Measurements from ENCODE around the gene XAGE1B.
"Not testable (repeated sequence)": the region's sequence is repeated elsewhere in the genome, so short reads cannot be mapped to it uniquely, and the experiment has no call there.

XAGE1B gene, protein sequence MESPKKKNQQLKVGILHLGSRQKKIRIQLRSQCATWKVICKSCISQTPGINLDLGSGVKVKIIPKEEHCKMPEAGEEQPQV

DNA sequence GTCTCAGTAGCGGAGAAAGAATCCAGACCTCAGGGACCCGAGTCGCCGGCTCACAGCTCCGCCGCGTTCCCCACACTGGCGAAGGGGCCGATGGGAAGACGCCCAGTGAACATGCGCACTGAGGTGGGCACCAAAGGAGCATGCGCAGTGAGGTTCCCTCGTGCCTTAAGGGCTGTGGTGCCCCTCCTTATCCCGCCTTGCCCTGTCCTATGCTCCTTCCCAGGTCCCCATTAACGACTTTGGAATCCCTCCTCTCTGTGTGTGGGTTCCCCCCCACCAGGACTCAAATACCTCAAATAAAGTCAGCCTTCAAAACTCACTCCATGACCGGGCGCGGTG lies at the start of gene XAGE1B:
XAGE1B (minus strand) TSS at position 77 of the 339 bp plus-strand sequence. CDS start 1,536 bp downstream, outside the sequence.
- H3K4me1 Mint-ChIP-seq (ENCODE audit: low read depth); H3K27me3 Mint-ChIP-seq; intact Hi-C loops (cut with micrococcal nuclease); H3K9me3 Mint-ChIP-seq; H3K4me3 Mint-ChIP-seq; H3K27ac Mint-ChIP-seq; H3K36me3 Mint-ChIP-seq (ENCODE audit: low read depth): not testable (repeated sequence)

DNA sequence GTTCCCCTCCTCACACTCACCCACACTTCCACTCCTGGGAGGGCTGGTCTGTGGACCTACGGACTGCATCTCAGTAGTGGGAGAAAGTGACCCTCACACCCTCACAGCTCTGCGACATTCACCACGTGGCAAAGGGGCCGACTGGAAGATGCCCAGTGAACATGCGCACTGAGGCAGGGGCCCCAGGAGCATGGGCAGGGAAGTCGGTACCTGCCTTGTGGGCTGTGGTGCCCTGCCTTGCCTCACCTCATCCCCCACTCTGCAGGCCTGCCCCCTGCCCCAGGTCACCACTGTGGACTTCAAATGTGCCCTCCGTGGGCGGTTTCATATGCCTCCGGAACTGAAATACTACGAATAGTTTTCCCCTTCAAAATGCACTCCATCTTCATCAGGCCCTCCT lies 46.2 kb upstream of the XAGE1B start:
- H3K4me1 Mint-ChIP-seq (ENCODE audit: low read depth), result no peaks in the 10 kb centered on the region
- intact Hi-C loops (cut with micrococcal nuclease), result no loop called here
- no peak overlapping the region for H3K27ac Mint-ChIP-seq
- H3K4me3 Mint-ChIP-seq, result no peak overlapping the region
- H3K9me3 Mint-ChIP-seq, result no peaks in the 10 kb centered on the region
- H3K27me3 Mint-ChIP-seq, result no peaks in the 10 kb centered on the region
- no peaks in the 10 kb centered on the region for H3K36me3 Mint-ChIP-seq (ENCODE audit: low read depth)

DNA sequence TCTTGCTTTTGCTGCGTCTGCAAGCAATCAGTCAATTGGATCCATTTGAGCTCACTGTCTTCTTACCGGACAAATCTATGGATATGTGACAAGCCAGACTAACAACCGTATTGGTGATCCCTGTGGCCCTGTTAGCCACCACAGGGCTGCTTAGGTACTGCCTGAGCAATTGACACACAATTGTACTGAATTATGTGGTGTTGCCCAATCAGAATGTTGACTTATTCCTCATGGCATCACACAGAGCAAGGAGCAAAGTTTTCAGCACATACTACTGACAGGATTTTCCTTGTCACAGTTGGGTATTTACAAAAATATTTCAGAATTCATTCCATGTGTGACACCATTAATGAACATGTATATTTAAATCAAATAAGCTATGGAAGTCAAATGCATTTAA lies 41.3 kb upstream of the XAGE1B start:
- Mint-ChIP-seq H3K4me1 (ENCODE audit: low read depth) (no peaks in the 10 kb centered on the region), H3K4me3 (no peak overlapping the region), H3K36me3 (ENCODE audit: low read depth) (no peaks in the 10 kb centered on the region), H3K27me3 (no peaks in the 10 kb centered on the region), H3K9me3 (no peaks in the 10 kb centered on the region), H3K27ac (no peak overlapping the region)
- intact Hi-C loops (cut with micrococcal nuclease), result no loop called here

DNA sequence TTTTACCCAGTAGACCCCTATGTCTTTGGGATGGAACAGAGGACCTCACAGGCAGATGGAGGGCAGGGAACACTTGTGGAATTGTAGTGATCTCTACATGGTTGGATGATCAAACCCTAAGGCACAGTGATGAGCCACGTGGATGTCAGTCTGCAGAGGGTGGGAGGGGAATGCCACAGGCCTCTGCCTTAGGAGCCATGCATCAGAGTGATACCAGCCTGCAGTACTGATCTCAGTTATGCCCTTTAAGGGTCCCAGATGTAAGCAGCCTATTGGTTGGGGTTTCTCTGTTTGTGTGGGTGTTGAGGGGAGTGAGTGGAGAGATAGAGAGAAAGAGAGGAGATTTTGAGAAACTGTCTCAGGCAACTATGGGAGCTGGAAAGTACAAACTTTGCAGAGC lies 39.9 kb upstream of the XAGE1B start:
- intact Hi-C loops (cut with micrococcal nuclease), result no loop called here

DNA sequence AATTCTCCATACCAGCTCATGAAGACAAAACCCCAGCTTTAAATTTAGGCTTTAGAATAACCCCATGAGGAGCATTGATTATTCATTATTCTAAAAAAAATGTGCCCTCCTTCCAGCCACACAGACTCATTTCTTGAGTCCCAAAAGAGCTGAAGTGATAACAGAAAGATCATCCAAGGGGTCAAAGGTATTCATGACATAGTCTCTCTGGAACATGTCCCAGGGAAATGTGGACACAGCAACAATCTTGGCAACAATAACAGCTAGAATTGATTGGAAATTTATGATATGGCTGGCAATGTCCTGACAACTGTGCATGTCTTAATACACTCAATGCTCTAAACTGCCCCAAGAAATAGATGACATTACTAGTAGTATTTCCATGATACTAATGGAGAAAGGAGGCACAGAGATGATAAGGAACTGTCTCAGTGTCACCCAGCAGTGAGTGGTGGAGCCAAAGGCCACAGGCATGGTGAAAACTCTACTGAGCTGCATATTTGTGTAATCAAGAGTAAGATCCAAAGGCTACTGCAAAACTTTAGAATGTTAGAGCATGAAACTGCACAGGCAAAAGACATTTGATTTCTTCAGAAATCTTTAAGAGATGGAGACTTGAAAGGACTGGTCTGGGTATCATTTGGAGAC lies 37.3 kb upstream of the XAGE1B start:
- no peaks in the 10 kb centered on the region for H3K9me3 Mint-ChIP-seq
- intact Hi-C loops (cut with micrococcal nuclease), result no loop called here
- no peaks in the 10 kb centered on the region for H3K4me1 Mint-ChIP-seq (ENCODE audit: low read depth)
- no peak overlapping the region for H3K4me3 Mint-ChIP-seq
- H3K27ac Mint-ChIP-seq, result no peak overlapping the region
- no peaks in the 10 kb centered on the region for H3K27me3 Mint-ChIP-seq
- H3K36me3 Mint-ChIP-seq (ENCODE audit: low read depth), result no peaks in the 10 kb centered on the region

More for the DNA sequence above, 39.9 kb upstream of the XAGE1B start:
- H3K9me3 Mint-ChIP-seq, result no peaks in the 10 kb centered on the region
- no peak overlapping the region for H3K27ac Mint-ChIP-seq
- no peaks in the 10 kb centered on the region for H3K4me1 Mint-ChIP-seq (ENCODE audit: low read depth)
- no peaks in the 10 kb centered on the region for H3K27me3 Mint-ChIP-seq
- H3K36me3 Mint-ChIP-seq (ENCODE audit: low read depth), result no peaks in the 10 kb centered on the region
- no peak overlapping the region for H3K4me3 Mint-ChIP-seq

DNA sequence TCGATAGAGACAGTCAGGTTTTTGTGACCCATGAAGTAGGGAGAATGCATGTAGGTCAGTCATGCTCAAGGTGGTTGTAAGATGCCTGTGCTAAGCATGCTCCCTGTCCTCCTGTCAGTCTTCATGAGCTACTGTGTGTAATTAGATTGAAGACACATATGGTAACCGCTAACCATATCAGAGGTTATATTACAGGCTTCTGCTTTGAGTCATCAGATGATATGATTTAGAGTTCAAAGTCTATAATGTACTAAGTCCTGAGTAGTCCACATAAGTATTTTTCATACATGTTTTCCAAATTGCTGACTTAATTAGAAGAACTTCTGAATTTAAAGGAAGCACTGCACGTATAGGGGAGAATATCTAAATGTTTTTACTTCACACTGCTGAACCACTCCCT lies 31.9 kb upstream of the XAGE1B start:
- H3K4me1 Mint-ChIP-seq (ENCODE audit: low read depth); intact Hi-C loops (cut with micrococcal nuclease); H3K9me3 Mint-ChIP-seq; H3K27me3 Mint-ChIP-seq; H3K36me3 Mint-ChIP-seq (ENCODE audit: low read depth); H3K4me3 Mint-ChIP-seq; H3K27ac Mint-ChIP-seq: not testable (repeated sequence)

DNA sequence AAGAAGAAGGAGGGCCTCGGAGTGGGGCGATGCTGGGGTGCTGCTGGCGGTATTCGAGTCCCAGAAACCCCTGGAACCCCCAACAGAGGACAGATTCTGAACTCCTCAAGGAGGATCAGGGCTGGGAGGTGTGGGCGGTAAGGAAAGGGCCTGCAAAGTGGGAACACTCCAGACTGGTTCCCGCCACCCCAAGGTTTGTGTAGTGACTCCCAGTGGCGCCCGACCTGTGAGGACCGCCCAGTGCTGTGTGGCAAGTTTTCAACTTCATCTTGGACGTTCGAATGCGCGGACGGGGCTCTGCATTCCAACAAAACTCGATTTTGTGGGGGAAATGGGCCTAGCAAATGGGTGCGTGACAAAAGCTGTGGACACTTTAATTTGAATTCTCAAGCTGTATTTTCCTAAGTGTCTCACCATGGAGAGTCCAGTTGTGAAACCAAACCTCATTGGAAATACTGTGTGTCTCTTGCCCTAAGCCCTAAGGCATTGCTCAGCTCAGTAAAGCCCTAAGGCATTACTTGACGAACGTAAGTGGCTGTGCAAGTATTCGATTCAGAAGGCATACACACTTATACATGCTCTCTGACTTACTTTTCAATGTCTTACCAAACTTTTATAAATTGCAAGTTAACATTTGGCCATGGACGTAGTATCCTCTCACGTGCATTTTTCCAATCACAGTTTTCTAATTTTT lies 27.4 kb upstream of the XAGE1B start:
- intact Hi-C loops (cut with micrococcal nuclease), result no loop called here
- no peak overlapping the region for H3K4me3 Mint-ChIP-seq
- no peak overlapping the region for H3K27ac Mint-ChIP-seq
- H3K36me3 Mint-ChIP-seq (ENCODE audit: low read depth), result no peaks in the 10 kb centered on the region
- H3K4me1 Mint-ChIP-seq (ENCODE audit: low read depth), result no peaks in the 10 kb centered on the region
- H3K9me3 Mint-ChIP-seq, result no peaks in the 10 kb centered on the region
- peaks cover 2% of the 10 kb centered on the region for H3K27me3 Mint-ChIP-seq

DNA sequence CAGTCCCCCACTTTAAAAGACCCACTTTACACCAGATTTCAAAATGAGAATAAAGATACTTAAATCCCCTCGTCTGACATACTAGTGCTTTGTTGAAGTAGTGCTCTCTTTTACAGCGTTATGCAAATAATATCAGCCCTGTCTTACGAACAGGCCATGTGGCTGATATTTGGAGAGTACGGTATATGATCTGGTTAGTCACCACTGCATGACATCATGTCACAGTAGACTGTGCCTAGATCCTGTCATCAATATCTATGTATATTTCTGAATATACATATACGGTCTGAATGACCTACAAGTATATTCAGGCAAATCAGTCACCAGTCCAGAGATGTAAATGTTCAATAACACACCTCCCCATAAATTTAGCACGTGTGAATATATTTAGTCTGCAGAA lies 25.4 kb upstream of the XAGE1B start:
- H3K4me1 Mint-ChIP-seq (ENCODE audit: low read depth), result no peaks in the 10 kb centered on the region
- H3K27ac Mint-ChIP-seq, result no peak overlapping the region
- no peak overlapping the region for H3K4me3 Mint-ChIP-seq
- no peaks in the 10 kb centered on the region for H3K36me3 Mint-ChIP-seq (ENCODE audit: low read depth)
- peaks cover 2% of the 10 kb centered on the region for H3K27me3 Mint-ChIP-seq
- intact Hi-C loops (cut with micrococcal nuclease), result no loop called here
- no peaks in the 10 kb centered on the region for H3K9me3 Mint-ChIP-seq

DNA sequence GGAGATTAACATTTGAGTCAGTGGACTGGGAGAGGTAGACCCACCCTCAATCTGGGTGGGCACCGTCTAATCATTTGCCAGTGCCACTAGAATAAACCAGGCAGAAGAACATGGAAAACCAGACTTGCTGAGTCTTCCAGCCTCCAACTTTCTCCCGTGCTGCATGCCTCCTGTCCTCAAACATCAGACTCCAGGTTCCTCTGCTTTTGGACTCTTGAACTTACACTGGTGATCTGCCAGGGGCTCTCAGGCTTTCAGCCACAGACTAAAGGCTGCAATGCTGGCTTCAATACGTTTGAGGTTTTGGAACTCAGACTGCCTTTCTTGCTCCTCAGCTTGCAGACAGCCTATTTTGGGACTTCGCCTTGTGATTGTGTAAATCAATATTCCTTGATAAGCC lies 24.2 kb upstream of the XAGE1B start:
- H3K36me3 Mint-ChIP-seq (ENCODE audit: low read depth); H3K4me1 Mint-ChIP-seq (ENCODE audit: low read depth); H3K4me3 Mint-ChIP-seq; H3K9me3 Mint-ChIP-seq; H3K27ac Mint-ChIP-seq; H3K27me3 Mint-ChIP-seq; intact Hi-C loops (cut with micrococcal nuclease): not testable (repeated sequence)

DNA sequence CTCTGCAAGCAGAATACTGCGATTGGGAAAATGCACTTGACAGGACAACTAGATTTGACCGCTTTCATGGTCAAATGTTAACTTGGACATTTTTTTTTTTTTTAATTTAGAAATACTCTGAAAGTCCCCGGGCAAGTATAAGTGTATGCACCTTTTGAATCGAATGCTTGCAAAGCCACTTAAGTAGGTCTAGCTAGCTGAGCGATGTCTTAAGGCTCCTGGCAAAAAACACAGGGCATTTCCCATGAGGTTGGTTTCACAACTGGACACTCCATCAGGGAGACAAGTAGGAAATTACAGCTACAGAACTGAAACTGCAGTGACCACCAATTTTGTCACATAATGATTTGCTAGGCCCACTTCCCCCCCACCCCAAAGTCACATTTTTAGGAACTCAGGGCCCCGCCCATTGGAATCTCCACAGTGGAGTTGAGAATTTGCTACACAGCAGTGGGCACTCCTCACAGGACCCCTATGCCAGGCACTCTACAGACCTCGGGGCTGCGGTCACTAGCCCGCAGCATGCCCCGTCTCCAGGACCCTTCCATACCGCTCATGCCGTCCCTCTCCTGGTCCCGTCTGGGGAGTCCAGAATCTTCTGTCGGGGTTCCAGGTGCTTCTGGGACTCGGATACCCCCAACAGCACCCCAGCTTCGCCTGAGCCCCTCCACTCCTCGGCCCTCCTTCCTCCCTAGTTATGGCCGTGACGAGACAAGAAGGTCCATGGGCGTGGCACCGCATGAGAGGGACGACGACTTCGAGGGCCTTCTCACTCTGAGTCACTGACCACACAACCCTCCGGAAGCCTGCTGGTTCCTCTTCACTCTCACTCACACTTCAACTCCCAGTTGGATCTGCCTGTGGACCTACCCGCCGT lies 515 bp downstream of the XAGE1B start:
- H3K9me3 Mint-ChIP-seq; H3K27ac Mint-ChIP-seq; H3K36me3 Mint-ChIP-seq (ENCODE audit: low read depth): not testable (repeated sequence)

DNA sequence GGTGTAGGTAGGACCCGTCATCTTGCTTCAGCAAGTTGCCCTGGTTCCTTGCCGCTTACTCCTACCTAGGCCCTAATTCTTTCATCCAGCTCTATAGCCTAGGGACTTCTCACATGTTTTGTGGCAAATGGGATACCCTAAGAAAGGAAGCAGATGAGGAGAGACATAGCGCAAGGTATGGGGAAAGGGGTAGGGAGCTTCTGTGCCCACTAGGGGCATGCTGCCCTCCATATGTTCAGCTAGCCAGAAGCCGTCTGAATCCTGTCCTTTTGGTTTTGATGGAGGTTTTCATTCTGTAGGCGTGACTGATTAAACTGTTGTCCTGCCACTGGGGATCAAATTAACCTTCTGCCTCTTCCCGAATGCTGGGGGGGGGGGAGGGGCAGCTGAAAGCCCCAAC lies 5.7 kb downstream of the XAGE1B start:
- H3K36me3 Mint-ChIP-seq (ENCODE audit: low read depth); H3K4me3 Mint-ChIP-seq; H3K9me3 Mint-ChIP-seq; intact Hi-C loops (cut with micrococcal nuclease); H3K27ac Mint-ChIP-seq; H3K4me1 Mint-ChIP-seq (ENCODE audit: low read depth); H3K27me3 Mint-ChIP-seq: not testable (repeated sequence)

More for the DNA sequence above, 515 bp downstream of the XAGE1B start:
- intact Hi-C loops (cut with micrococcal nuclease); H3K4me1 Mint-ChIP-seq (ENCODE audit: low read depth); H3K27me3 Mint-ChIP-seq; H3K4me3 Mint-ChIP-seq: not testable (repeated sequence)

DNA sequence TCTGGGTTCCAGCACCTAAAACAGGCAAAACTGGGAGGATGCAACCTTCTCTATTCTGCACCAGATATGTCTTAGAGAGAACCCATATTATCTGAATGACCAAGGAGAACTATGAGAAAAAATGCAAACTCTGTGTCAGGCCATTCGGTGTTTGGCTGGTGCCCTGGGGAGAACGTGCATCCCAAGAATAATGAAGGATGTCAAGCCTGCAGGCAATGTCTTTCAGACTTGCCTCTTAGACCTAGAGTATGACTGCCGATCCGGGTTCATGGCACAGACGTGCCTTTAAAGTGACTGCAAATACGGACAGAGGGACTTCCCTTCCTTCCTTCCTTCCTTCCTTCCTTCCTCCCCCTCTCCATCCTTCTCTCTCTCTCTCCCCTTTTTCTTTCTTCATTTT lies 6.9 kb downstream of the XAGE1B start:
- no peaks in the 10 kb centered on the region for H3K36me3 Mint-ChIP-seq (ENCODE audit: low read depth)

DNA sequence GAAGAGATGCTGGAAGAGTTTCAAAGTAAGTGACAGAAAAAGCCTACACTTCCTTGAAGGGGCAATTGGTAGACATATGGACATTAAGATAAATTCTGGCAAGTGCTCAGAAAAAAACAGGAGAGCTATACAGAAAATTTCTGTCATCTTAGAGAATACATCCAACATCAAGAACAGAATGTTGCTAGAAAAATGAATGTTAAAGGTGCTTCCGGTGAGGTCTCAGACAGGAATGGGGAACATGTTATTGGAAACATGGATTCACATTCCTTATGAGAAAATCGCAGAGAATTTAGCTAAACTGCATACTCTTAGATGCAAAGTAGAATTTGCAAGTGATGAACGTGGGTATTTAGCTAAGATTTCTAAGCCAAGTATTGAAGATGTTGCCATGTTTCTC lies 9.5 kb downstream of the XAGE1B start:
- intact Hi-C loops (cut with micrococcal nuclease), result no loop called here
- Mint-ChIP-seq H3K27ac (no peak overlapping the region), H3K36me3 (ENCODE audit: low read depth) (no peaks in the 10 kb centered on the region), H3K4me1 (ENCODE audit: low read depth) (no peaks in the 10 kb centered on the region), H3K9me3 (no peaks in the 10 kb centered on the region), H3K4me3 (no peak overlapping the region), H3K27me3 (no peaks in the 10 kb centered on the region)

More for the DNA sequence above, 6.9 kb downstream of the XAGE1B start:
- Mint-ChIP-seq H3K4me3 (no peak overlapping the region), H3K4me1 (ENCODE audit: low read depth) (no peaks in the 10 kb centered on the region), H3K27ac (no peak overlapping the region), H3K9me3 (no peaks in the 10 kb centered on the region), H3K27me3 (no peaks in the 10 kb centered on the region)
- intact Hi-C loops (cut with micrococcal nuclease), result no loop called here

DNA sequence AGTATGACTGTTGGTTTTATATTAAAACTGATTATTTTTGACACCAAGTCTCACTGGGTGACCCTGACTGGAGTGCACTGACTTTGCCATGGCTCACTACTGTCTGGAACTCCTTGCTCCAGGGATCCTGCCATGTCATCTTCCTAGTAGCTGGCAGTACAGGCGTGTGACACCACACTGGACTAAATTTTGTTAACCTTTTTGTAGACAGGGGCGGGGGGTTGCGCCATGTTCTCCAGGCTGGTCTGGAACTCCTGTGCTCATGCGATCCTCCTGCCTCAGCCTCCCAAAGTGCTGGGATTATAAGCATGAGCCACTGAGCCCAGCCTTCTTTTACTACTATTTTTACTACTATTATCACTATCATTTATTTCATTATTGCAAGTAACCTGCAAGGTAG lies 12.3 kb downstream of the XAGE1B start:
- intact Hi-C loops (cut with micrococcal nuclease), result no loop called here
- Mint-ChIP-seq H3K4me1 (ENCODE audit: low read depth) (no peaks in the 10 kb centered on the region), H3K4me3 (no peak overlapping the region), H3K9me3 (no peaks in the 10 kb centered on the region), H3K27me3 (no peaks in the 10 kb centered on the region), H3K27ac (no peak overlapping the region), H3K36me3 (ENCODE audit: low read depth) (no peaks in the 10 kb centered on the region)

Data from dendritic cell treated with granulocyte-macrophage colony-stimulating factor and Interleukin-4, amounts not matched to agents 40 ng/mL and 50 ng/mL, for 4 days (primary cell).